Effector memory CD4-positive, alpha-beta T cell (primary cell): Measurements from ENCODE around the gene TMCO2.

ENCODE experiments used
- DNase-seq, 3 donors: peaks; one replicate each; pipeline ENCODE4 v3.0.0-alpha.2; 2020
- H3K27ac ChIP-seq: 2 replicates; pipeline ENCODE4 v1.7.0; 2013; ENCODE audit warnings: mild to moderate bottlenecking, low read length, moderate library complexity; ENCODE audit not compliant: insufficient read depth, poor library complexity, severe bottlenecking
- H3K27me3 ChIP-seq: replicated peaks from 2 replicates; pipeline ENCODE4 v1.7.0; 2013; ENCODE audit warnings: mild to moderate bottlenecking, low read length; ENCODE audit not compliant: insufficient read depth, control insufficient read depth, poor library complexity, severe bottlenecking
- H3K36me3 ChIP-seq: 2 replicates; pipeline ENCODE4 v1.7.0; 2013; ENCODE audit warnings: mild to moderate bottlenecking, low read length, moderate library complexity; ENCODE audit not compliant: control insufficient read depth, insufficient read depth
- H3K4me1 ChIP-seq: 2 replicates; pipeline ENCODE4 v1.7.0; 2013; ENCODE audit warnings: low read length, mild to moderate bottlenecking; ENCODE audit not compliant: control insufficient read depth, insufficient read depth, poor library complexity, severe bottlenecking
- H3K4me3 ChIP-seq: 2 replicates; pipeline ENCODE4 v1.7.0; 2013; ENCODE audit warnings: low read length, low read depth, mild to moderate bottlenecking; ENCODE audit not compliant: insufficient read depth, poor library complexity, severe bottlenecking
- H3K9me3 ChIP-seq: 2 replicates; pipeline ENCODE4 v1.7.0; 2013; ENCODE audit warnings: mild to moderate bottlenecking, low read length, moderate library complexity; ENCODE audit not compliant: control insufficient read depth

TMCO2 gene

DNA sequence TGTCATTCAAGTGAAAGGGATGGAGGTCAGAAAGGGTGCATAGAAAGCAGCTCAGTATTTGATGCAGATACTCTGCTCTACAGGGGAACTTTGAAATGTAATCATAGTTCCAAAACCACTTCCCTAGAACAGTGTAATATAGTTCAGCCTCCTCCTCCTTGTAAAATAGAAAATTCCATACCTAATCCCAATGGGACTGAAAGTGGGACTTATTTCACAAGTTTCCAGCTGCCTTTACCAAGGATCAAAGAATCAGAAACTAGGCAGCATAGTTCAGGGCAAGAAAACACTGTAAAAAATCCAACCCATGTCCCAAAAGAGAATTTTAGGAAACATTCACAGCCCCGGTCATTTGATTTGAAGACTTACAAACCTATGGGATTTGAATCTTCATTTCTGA, 8.1 kb upstream of the TMCO2 start:
- DNase-seq, result no peak
- Histone ChIP-seq H3K36me3 (peaks cover 28% of the 10 kb centered on the region), H3K27ac (no peak overlapping the region)

GRCh38 chr1:40240390-40240789, 7.3 kb upstream of the TMCO2 start:
- H3K4me3 ChIP-seq, result no peak overlapping the region
- H3K27ac ChIP-seq, result no peak overlapping the region
- no peak for DNase-seq
- no peaks in the 10 kb centered on the region for H3K9me3 ChIP-seq
- no peaks in the 10 kb centered on the region for H3K27me3 ChIP-seq
- H3K4me1 ChIP-seq, result peaks cover 6% of the 10 kb centered on the region
- peaks cover 24% of the 10 kb centered on the region for H3K36me3 ChIP-seq

More for the DNA sequence above, 8.1 kb upstream of the TMCO2 start:
- Histone ChIP-seq H3K27me3 (no peaks in the 10 kb centered on the region), H3K4me1 (peaks cover 6% of the 10 kb centered on the region), H3K9me3 (no peaks in the 10 kb centered on the region), H3K4me3 (no peak overlapping the region)

- Histone ChIP-seq H3K9me3 (no peaks in the 10 kb centered on the region), H3K4me3 (no peak overlapping the region), H3K36me3 (peaks cover 14% of the 10 kb centered on the region), H3K27me3 (no peaks in the 10 kb centered on the region), H3K4me1 (peaks cover 6% of the 10 kb centered on the region), H3K27ac (no peak overlapping the region)
- DNase-seq, result no peak
Observed at GRCh38 chr1:40241362-40241761, 6.4 kb upstream of the TMCO2 start.

DNA sequence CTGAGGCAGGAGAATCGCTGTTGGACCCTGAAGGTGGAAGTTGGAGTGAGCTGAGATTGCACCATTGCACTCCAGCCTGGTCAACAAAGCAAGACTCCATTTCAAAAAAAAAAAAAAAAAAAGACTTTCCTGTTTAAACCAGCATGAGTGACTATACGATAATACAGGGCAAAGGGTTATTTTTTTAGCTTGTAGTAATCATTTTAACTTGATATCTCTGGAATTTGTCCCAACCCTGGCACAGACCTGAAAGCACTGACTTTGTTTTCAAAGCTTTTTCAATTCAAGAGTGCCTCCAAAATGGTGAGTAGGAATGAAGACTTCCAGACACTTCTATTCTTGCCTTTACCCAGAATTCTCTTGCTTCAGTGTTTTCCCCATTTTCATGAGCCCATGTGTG, 4.4 kb upstream of the TMCO2 start:
- Histone ChIP-seq H3K27me3 (no peaks in the 10 kb centered on the region), H3K4me1 (peaks cover 6% of the 10 kb centered on the region)
- DNase-seq, result no peak

GRCh38 chr1:40244138-40244744, 3.5 kb upstream of the TMCO2 start:
- Histone ChIP-seq H3K9me3 (no peaks in the 10 kb centered on the region), H3K27ac (no peak overlapping the region), H3K4me1 (peaks cover 6% of the 10 kb centered on the region), H3K4me3 (no peak overlapping the region), H3K36me3 (no peaks in the 10 kb centered on the region), H3K27me3 (no peaks in the 10 kb centered on the region)
- DNase-seq, result no peak

More for the DNA sequence above, 4.4 kb upstream of the TMCO2 start:
- Histone ChIP-seq H3K36me3 (no peaks in the 10 kb centered on the region), H3K4me3 (no peak overlapping the region), H3K27ac (no peak overlapping the region), H3K9me3 (no peaks in the 10 kb centered on the region)

- H3K9me3 ChIP-seq, result no peaks in the 10 kb centered on the region
- no peaks in the 10 kb centered on the region for H3K36me3 ChIP-seq
- no peak overlapping the region for H3K4me3 ChIP-seq
- peaks cover 6% of the 10 kb centered on the region for H3K4me1 ChIP-seq
- no peak for DNase-seq
- H3K27ac ChIP-seq, result no peak overlapping the region
- H3K27me3 ChIP-seq, result no peaks in the 10 kb centered on the region
Observed at GRCh38 chr1:40245686-40246085, 2.1 kb upstream of the TMCO2 start.

GRCh38 chr1:40248412-40248811, 675 bp downstream of the TMCO2 start:
- Histone ChIP-seq H3K27ac (no peak overlapping the region), H3K4me3 (no peak overlapping the region), H3K4me1 (no peaks in the 10 kb centered on the region), H3K36me3 (no peaks in the 10 kb centered on the region), H3K27me3 (no peaks in the 10 kb centered on the region), H3K9me3 (no peaks in the 10 kb centered on the region)
- no peak for DNase-seq

- H3K4me1 ChIP-seq, result no peaks in the 10 kb centered on the region
- no peaks in the 10 kb centered on the region for H3K9me3 ChIP-seq
- DNase-seq, result no peak
- no peaks in the 10 kb centered on the region for H3K36me3 ChIP-seq
- H3K4me3 ChIP-seq, result no peak overlapping the region
- no peak overlapping the region for H3K27ac ChIP-seq
- H3K27me3 ChIP-seq, result no peaks in the 10 kb centered on the region
Observed at GRCh38 chr1:40251456-40251855, 3.7 kb downstream of the TMCO2 start.

- Histone ChIP-seq H3K36me3 (no peaks in the 10 kb centered on the region), H3K27ac (no peak overlapping the region), H3K4me3 (no peak overlapping the region), H3K9me3 (no peaks in the 10 kb centered on the region), H3K27me3 (no peaks in the 10 kb centered on the region), H3K4me1 (peaks cover 3% of the 10 kb centered on the region)
- DNase-seq, result no peak
Observed at GRCh38 chr1:40252601-40253000, 4.9 kb downstream of the TMCO2 start.

- Histone ChIP-seq H3K27ac (no peak overlapping the region), H3K4me1 (peaks cover 3% of the 10 kb centered on the region), H3K36me3 (no peaks in the 10 kb centered on the region), H3K9me3 (no peaks in the 10 kb centered on the region), H3K4me3 (no peak overlapping the region), H3K27me3 (no peaks in the 10 kb centered on the region)
- no peak for DNase-seq
Observed at GRCh38 chr1:40255231-40255630, 7.5 kb downstream of the TMCO2 start.
